SH-SY5Y (cell line): ENCODE data around the gene ALDOC.

Experiments
- GATA2 ChIP-seq: IDR thresholded peaks from 2 replicates; pipeline ENCODE4 v1.6.1; 2011; ENCODE audit warnings: mild to moderate bottlenecking, low read depth, low read length
- GATA3 ChIP-seq: IDR thresholded peaks from 2 replicates; pipeline ENCODE4 v1.6.1; 2011; ENCODE audit warnings: low read depth, mild to moderate bottlenecking, low read length, moderate library complexity

The ALDOC gene

GRCh38 chr17:28533091-28533807, 43.4 kb downstream of the ALDOC start:
- TF ChIP-seq GATA3 = no peak
- no peak for TF ChIP-seq GATA2

GRCh38 chr17:28532050-28532960, 44.4 kb downstream of the ALDOC start:
- no peak for TF ChIP-seq GATA3
- no peak for TF ChIP-seq GATA2

GRCh38 chr17:28530926-28531325, 45.8 kb downstream of the ALDOC start:
- TF ChIP-seq GATA2 = no peak
- no peak for TF ChIP-seq GATA3

GRCh38 chr17:28530250-28530649, 46.4 kb downstream of the ALDOC start:
- TF ChIP-seq GATA3 = no peak
- TF ChIP-seq GATA2 = no peak

GRCh38 chr17:28529013-28529400, 47.7 kb downstream of the ALDOC start:
- no peak for TF ChIP-seq GATA3
- no peak for TF ChIP-seq GATA2

GRCh38 chr17:28528327-28529012, 48.2 kb downstream of the ALDOC start:
- no peak for TF ChIP-seq GATA2
- TF ChIP-seq GATA3 = no peak

GRCh38 chr17:28527859-28528258, 48.8 kb downstream of the ALDOC start:
- TF ChIP-seq GATA3 (no peak), GATA2 (no peak)

GRCh38 chr17:28527181-28527681, 49.5 kb downstream of the ALDOC start:
- TF ChIP-seq GATA2 (no peak), GATA3 (no peak)

- TF ChIP-seq GATA3 = no peak
- no peak for TF ChIP-seq GATA2
These were observed 50.3 kb downstream of the ALDOC start for GRCh38 chr17:28526381-28526780.

GRCh38 chr17:28524476-28525424, 51.9 kb downstream of the ALDOC start:
- no peak for TF ChIP-seq GATA3
- TF ChIP-seq GATA2 = no peak

- TF ChIP-seq GATA3 (no peak), GATA2 (no peak)
These were observed 52.8 kb downstream of the ALDOC start for GRCh38 chr17:28523876-28524275.

- TF ChIP-seq GATA2 (no peak), GATA3 (no peak)
These were observed 53.5 kb downstream of the ALDOC start for GRCh38 chr17:28523186-28523585.
